ENCODE data around the gene CFAP53. TPM values are rescaled to one million over a fixed set of nuclear protein-coding genes. Genes with fewer than 3 reads are reported as not detected.
A peak's percentile ranks its signal among the peaks of the same experiment; 100 is the strongest.

The CFAP53 gene
- total RNA-seq, 1 donor from 2014 or later: not detected

DNA sequence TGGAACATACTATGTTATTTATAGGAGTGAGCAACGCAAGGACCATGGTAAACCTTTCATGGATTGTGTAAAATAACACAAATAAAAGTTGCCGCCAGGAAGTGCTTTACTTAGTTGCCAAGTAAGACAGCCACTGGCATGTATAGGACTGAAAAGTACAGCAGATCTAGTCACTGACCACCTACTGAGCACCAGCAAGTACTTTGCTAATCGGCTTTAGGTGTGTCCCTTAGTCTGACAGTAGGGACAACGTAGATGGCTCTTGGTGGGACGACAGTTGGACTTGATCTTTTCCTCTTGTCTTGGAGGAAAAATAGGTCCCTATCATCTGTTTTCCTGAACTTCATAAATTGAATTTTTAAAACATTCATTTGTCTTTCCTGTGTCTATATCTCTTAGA is 34.8 kb upstream of the CFAP53 start:
- TF ChIP-seq, protein P1, sequence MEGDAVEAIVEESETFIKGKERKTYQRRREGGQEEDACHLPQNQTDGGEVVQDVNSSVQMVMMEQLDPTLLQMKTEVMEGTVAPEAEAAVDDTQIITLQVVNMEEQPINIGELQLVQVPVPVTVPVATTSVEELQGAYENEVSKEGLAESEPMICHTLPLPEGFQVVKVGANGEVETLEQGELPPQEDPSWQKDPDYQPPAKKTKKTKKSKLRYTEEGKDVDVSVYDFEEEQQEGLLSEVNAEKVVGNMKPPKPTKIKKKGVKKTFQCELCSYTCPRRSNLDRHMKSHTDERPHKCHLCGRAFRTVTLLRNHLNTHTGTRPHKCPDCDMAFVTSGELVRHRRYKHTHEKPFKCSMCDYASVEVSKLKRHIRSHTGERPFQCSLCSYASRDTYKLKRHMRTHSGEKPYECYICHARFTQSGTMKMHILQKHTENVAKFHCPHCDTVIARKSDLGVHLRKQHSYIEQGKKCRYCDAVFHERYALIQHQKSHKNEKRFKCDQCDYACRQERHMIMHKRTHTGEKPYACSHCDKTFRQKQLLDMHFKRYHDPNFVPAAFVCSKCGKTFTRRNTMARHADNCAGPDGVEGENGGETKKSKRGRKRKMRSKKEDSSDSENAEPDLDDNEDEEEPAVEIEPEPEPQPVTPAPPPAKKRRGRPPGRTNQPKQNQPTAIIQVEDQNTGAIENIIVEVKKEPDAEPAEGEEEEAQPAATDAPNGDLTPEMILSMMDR (IDR thresholded peaks at IDR 0.05): no peak
- peaks cover 0 to 4% of the 10 kb centered on the region in 2 donors for H3K4me1 ChIP-seq
- no peak overlapping the region for H3K27ac ChIP-seq
- H3K9me3 ChIP-seq: no peaks in the 10 kb centered on the region
- DNase-seq (ENCODE audit: low spot score in 2 of 2): no peak
- peaks cover 10% of the 10 kb centered on the region for H3K27me3 ChIP-seq
- no peak overlapping the region for H3K4me3 ChIP-seq
- no peaks in the 10 kb centered on the region for H3K36me3 ChIP-seq
- intact Hi-C loops (cut with DNase I): no loop called here

DNA sequence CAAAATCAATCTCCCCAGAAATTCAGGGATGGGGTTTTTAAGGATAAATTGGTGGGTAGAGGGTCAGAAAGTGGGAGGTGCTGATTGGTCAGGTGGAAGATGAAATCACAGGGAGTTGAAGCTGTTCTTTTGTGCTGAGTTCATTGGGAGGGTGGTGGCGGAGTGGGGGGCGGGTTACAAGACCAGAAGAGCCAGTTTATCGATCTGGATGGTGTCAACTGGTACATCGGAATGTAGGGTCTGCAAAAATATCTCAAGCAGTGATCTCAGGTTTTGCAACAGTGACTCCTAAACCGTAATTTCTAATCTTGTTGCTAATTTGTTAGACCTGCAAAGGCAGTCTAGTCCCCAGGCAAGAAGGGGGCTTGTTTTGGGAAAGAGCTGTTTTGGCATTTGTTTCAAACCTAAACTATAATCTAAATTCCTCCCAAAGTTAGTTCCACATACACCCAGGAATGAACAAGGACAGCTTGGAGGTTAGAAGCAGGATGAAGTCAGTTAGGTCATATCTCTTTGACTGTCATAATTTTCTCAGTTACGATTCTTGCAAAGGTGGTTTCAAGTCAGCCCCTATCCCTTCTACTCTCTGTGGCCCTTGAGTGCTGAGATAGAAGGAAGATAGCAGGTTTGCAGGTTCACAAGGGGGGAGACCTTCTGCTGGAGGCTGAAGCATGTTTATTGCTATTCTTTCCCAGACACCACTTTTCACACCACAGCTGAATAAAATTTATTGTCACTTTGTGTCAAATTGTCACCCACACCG is 33.5 kb upstream of the CFAP53 start:
- H3K4me1 ChIP-seq: peaks cover 0 to 4% of the 10 kb centered on the region in 2 donors
- intact Hi-C loops (cut with DNase I): no loop called here
- H3K36me3 ChIP-seq: no peaks in the 10 kb centered on the region
- H3K9me3 ChIP-seq: no peaks in the 10 kb centered on the region
- no peak overlapping the region for H3K4me3 ChIP-seq
- TF ChIP-seq, protein P1 (IDR thresholded peaks at IDR 0.05): no peak
- peaks cover 10% of the 10 kb centered on the region for H3K27me3 ChIP-seq
- DNase-seq (ENCODE audit: low spot score in 2 of 2): no peak
- no peak overlapping the region for H3K27ac ChIP-seq

DNA sequence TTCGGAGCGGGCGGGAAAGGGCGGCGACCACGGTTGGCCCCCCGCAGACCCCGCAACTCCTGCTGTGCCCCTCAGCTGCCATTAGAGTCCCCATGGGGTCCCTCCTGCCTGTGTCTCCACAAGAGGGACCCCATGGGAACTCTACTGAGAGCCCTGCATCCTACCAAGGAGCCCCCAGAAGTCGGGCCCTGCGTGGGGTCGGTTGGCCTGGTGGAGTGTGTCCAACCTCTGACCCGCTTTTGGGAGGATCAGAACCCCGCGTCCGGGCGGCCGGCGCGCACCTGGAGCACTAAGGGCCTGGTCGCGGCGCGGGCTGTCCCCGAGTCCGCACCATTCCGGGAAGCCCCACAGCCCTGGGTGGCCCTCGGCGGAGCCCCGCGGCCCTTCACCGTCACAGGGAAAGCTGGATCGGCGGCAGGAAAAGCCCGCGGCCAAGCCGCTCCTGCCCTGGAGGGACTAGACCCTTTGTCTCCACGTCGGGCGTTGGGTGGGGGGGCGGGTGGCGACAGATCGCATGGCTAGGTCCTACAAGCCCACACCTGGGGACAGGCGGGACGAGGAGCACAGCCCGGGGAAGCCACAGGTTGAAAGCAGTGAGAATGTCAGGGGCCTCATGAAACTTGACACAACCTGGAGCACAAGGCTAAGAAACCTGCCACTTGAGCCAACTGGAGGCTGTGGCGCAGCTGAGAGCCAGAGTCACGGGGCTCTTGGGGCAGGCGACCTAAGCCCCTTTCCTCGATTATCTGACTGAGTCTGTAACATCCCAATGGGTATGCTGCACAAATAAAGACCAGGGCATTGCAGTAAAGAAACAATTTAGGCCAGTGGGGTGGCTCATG is 32.4 kb upstream of the CFAP53 start:
- TF ChIP-seq, protein P1 (IDR thresholded peaks at IDR 0.05): no peak
- Histone ChIP-seq H3K27ac (no peak overlapping the region), H3K36me3 (no peaks in the 10 kb centered on the region), H3K27me3 (peaks cover 10% of the 10 kb centered on the region), H3K4me3 (peak overlapping the region; percentile 58 to 68), H3K9me3 (no peaks in the 10 kb centered on the region), H3K4me1 (peaks cover 0 to 4% of the 10 kb centered on the region in 2 donors)
- intact Hi-C loops (cut with DNase I): no loop called here
- DNase-seq (ENCODE audit: low spot score in 2 of 2): no peak

DNA sequence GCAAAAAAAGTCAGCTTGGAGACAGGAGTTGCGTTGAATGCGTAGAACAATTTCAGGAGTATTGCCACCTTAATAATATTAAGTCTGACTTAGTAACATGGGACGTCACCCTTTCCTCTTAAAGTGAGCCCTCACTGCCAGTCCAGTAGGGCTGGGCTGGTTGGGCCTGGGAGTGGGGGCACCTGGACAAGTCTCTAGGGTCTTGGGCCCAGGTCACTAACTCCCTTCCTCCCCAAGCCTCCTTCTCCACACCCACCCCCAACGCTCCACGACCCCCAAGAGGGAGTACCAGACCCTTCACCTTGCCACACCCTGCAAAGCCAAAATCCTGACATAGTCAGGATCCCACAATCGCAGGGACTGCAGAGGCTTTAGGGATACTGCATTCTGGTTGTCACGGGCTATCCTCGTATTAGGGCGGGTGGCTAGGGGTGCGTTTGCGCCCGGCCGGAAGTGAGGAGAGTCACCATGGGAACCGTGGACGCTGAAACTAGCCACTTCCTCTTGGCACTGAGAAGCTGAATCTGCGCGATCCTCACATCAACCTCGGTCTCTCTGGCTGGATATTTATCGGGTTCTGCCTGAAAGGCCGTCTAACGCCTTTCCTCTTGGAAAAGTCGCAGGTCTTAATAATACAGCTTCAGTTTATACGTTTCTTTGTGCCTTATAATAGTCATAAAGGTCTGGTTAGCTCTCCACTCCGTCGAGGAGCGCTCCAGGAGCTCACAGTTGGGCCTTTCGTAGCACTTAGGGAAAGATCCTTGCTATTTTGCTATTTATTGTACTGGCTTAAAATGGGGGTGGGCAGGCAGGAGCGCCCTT is 31.5 kb upstream of the CFAP53 start:
- no peaks in the 10 kb centered on the region for H3K9me3 ChIP-seq
- peaks cover 0 to 4% of the 10 kb centered on the region in 2 donors for H3K4me1 ChIP-seq
- peak; percentile 44 to 89 for DNase-seq (ENCODE audit: low spot score in 2 of 2)
- intact Hi-C loops (cut with DNase I): no loop called here
- H3K36me3 ChIP-seq: no peaks in the 10 kb centered on the region
- no peak overlapping the region for H3K27ac ChIP-seq
- TF ChIP-seq, protein P1 (IDR thresholded peaks at IDR 0.05): no peak
- H3K4me3 ChIP-seq: peak overlapping the region; percentile 58 to 68
- peaks cover 10% of the 10 kb centered on the region for H3K27me3 ChIP-seq

DNA sequence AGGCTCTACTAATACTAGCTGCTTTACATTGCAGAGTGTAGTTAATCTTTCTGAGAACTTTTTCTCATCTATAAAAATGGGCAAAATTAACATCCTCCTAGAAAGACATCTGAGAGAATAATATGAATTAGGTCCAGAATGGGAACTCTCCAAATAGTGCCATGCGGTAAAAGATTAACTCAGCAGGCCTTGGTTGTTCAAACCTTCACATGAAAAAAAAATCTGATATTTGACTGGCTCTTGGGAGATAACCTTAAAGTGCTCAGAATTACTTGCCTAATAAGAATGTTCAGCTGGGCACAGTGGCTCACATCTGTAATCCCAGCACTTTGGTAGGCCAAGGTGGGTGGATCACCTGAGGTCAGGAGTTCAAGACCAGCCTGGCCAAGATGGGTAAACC is 26.7 kb upstream of the CFAP53 start:
- TF ChIP-seq, protein P1 (IDR thresholded peaks at IDR 0.05): no peak
- no peak for DNase-seq (ENCODE audit: low spot score in 2 of 2)
- no peaks in the 10 kb centered on the region for H3K27me3 ChIP-seq
- intact Hi-C loops (cut with DNase I): no loop called here
- H3K4me3 ChIP-seq: no peak overlapping the region
- no peaks in the 10 kb centered on the region for H3K36me3 ChIP-seq
- no peak overlapping the region for H3K27ac ChIP-seq
- no peaks in the 10 kb centered on the region for H3K9me3 ChIP-seq
- no peaks in the 10 kb centered on the region for H3K4me1 ChIP-seq

Data from ascending aorta (tissue), 2 donors.